Activated CD4-positive, alpha-beta memory T cell treated with anti-CD3 and anti-CD28 coated beads, Interleukin-2, amount 10 ng/mL, durations not matched to agents 7 days and 5 days (primary cell): ENCODE results near the gene USP34. TPM values are rescaled to one million over a fixed set of nuclear protein-coding genes. Genes with fewer than 3 reads are reported as not detected.
"Not testable (repeated sequence)": the region's sequence is repeated elsewhere in the genome, so short reads cannot be mapped to it uniquely, and the experiment has no call there.

Source experiments
- CTCF ChIA-PET: fragments of 350-600 bp; sonication (Branson Sonifier 250); formaldehyde crosslinking; loops from one replicate; lab custom pipeline; 2021; ENCODE audit warnings: antibody characterized with exemption, inconsistent platforms; lab: Charles Lee
- POLR2A ChIA-PET: fragments of 350-600 bp; sonication (Branson Sonifier 250); formaldehyde crosslinking; loops from one replicate; lab custom pipeline; 2021; ENCODE audit warnings: antibody characterized with exemption; lab: Charles Lee
- DNase-seq: peaks from one replicate; pipeline ENCODE4 v3.0.0-alpha.2; 2020
- H3K27ac Mint-ChIP-seq: one replicate; pipeline ENCODE4 v1.8.0; 2021; ENCODE audit warnings: mild to moderate bottlenecking, mixed read lengths
- H3K27me3 Mint-ChIP-seq: one replicate; pipeline ENCODE4 v1.8.0; 2021; ENCODE audit warnings: mixed read lengths
- H3K36me3 Mint-ChIP-seq: one replicate; pipeline ENCODE4 v1.8.0; 2021; ENCODE audit warnings: low read depth, mixed read lengths
- H3K4me1 Mint-ChIP-seq: one replicate; pipeline ENCODE4 v1.8.0; 2021; ENCODE audit warnings: mixed read lengths
- H3K4me3 Mint-ChIP-seq: one replicate; pipeline ENCODE4 v1.8.0; 2021; ENCODE audit warnings: mild to moderate bottlenecking, mixed read lengths
- H3K9me3 Mint-ChIP-seq: one replicate; pipeline ENCODE4 v1.8.0; 2021; ENCODE audit warnings: mixed read lengths
- total RNA-seq, 2 experiments: library from RNA; stranded (reverse); gene quantifications; one replicate each; pipeline ENCODE4 v1.2.3, GENCODE V29; 2021

The USP34 gene
- total RNA-seq, 2 experiments from 2014 or later: 77.5 to 79.4 TPM

GRCh38 chr2:61416871-61417645, 53.8 kb downstream of the USP34 start:
- H3K36me3 Mint-ChIP-seq: peaks cover 4% of the 10 kb centered on the region

GRCh38 chr2:61415265-61415664, 55.6 kb downstream of the USP34 start:
- Mint-ChIP-seq H3K4me3 (no peak overlapping the region), H3K36me3 (peaks cover 4% of the 10 kb centered on the region), H3K27ac (no peak overlapping the region), H3K4me1 (peaks cover 33% of the 10 kb centered on the region), H3K27me3 (no peaks in the 10 kb centered on the region), H3K9me3 (no peaks in the 10 kb centered on the region)
- ChIA-PET POLR2A (no interaction called here), CTCF (interaction anchor here (0.8 to 4.6 kb wide), 2 partner anchors 12 to 44 kb away, joined by 3 to 22 read pairs; no protein-coding TSS in a partner anchor)
- no peak for DNase-seq

More at GRCh38 chr2:61416871-61417645, 53.8 kb downstream of the USP34 start:
- no peaks in the 10 kb centered on the region for H3K27me3 Mint-ChIP-seq
- no peak for DNase-seq
- ChIA-PET CTCF (interaction anchor here (4.6 kb wide), 1 partner anchor 10 kb away, joined by 22 read pairs; no protein-coding TSS in a partner anchor), POLR2A (interaction anchor here (0.8 kb wide), 1 partner anchor 9 kb away, joined by 3 read pairs; no protein-coding TSS in a partner anchor)
- peaks cover 27% of the 10 kb centered on the region for H3K4me1 Mint-ChIP-seq
- H3K9me3 Mint-ChIP-seq: no peaks in the 10 kb centered on the region
- H3K27ac Mint-ChIP-seq: no peak overlapping the region
- no peak overlapping the region for H3K4me3 Mint-ChIP-seq

- ChIA-PET POLR2A (no interaction called here), CTCF (no interaction called here)
- H3K27me3 Mint-ChIP-seq: no peaks in the 10 kb centered on the region
- H3K4me3 Mint-ChIP-seq: no peak overlapping the region
- DNase-seq: no peak
- peaks cover 4% of the 10 kb centered on the region for H3K36me3 Mint-ChIP-seq
- H3K4me1 Mint-ChIP-seq: peaks cover 34% of the 10 kb centered on the region
- no peak overlapping the region for H3K27ac Mint-ChIP-seq
- H3K9me3 Mint-ChIP-seq: no peaks in the 10 kb centered on the region
These were observed 56.2 kb downstream of the USP34 start for GRCh38 chr2:61414674-61415073.

- no peak for DNase-seq
- H3K36me3 Mint-ChIP-seq: peaks cover 4% of the 10 kb centered on the region
- H3K4me1 Mint-ChIP-seq: peaks cover 22% of the 10 kb centered on the region
- no peaks in the 10 kb centered on the region for H3K27me3 Mint-ChIP-seq
- H3K9me3 Mint-ChIP-seq: no peaks in the 10 kb centered on the region
- ChIA-PET CTCF (interaction anchor here (0.6 to 2.1 kb wide), 7 partner anchors 9 to 320 kb away, joined by 3 to 15 read pairs (median 3); no protein-coding TSS in a partner anchor), POLR2A (no interaction called here)
- no peak overlapping the region for H3K27ac Mint-ChIP-seq
- no peak overlapping the region for H3K4me3 Mint-ChIP-seq
These were observed 59.8 kb downstream of the USP34 start for GRCh38 chr2:61411109-61411508.

GRCh38 chr2:61410185-61410584, 60.7 kb downstream of the USP34 start:
- no peak for DNase-seq
- H3K4me1 Mint-ChIP-seq: peaks cover 21% of the 10 kb centered on the region
- ChIA-PET POLR2A (no interaction called here), CTCF (interaction anchor here (1.2 to 2.1 kb wide), 2 partner anchors 10 to 16 kb away, joined by 4 to 15 read pairs; no protein-coding TSS in a partner anchor)
- H3K27ac Mint-ChIP-seq: no peak overlapping the region
- no peaks in the 10 kb centered on the region for H3K9me3 Mint-ChIP-seq
- peaks cover 4% of the 10 kb centered on the region for H3K36me3 Mint-ChIP-seq
- no peaks in the 10 kb centered on the region for H3K27me3 Mint-ChIP-seq
- H3K4me3 Mint-ChIP-seq: no peak overlapping the region

- H3K4me1 Mint-ChIP-seq: peaks cover 8% of the 10 kb centered on the region
- ChIA-PET POLR2A (interaction anchor here (0.6 kb wide), 1 partner anchor 77 kb away, joined by 3 read pairs; no protein-coding TSS in a partner anchor), CTCF (interaction anchor here (1.2 to 1.5 kb wide), 2 partner anchors 20 to 265 kb away, joined by 3 read pairs; no protein-coding TSS in a partner anchor)
- peaks cover 5% of the 10 kb centered on the region for H3K36me3 Mint-ChIP-seq
- no peak overlapping the region for H3K4me3 Mint-ChIP-seq
- H3K9me3 Mint-ChIP-seq: no peaks in the 10 kb centered on the region
- no peak for DNase-seq
- H3K27me3 Mint-ChIP-seq: no peaks in the 10 kb centered on the region
- no peak overlapping the region for H3K27ac Mint-ChIP-seq
These were observed 65.1 kb downstream of the USP34 start for GRCh38 chr2:61405813-61406212.

GRCh38 chr2:61404438-61404837, 66.4 kb downstream of the USP34 start:
- ChIA-PET POLR2A (interaction anchor here (1.0 kb wide), 1 partner anchor 18 kb away, joined by 3 read pairs; no protein-coding TSS in a partner anchor), CTCF (interaction anchor here (0.5 kb wide), 1 partner anchor 78 kb away, joined by 4 read pairs; no protein-coding TSS in a partner anchor)
- Mint-ChIP-seq H3K36me3 (peaks cover 5% of the 10 kb centered on the region), H3K4me1 (no peaks in the 10 kb centered on the region), H3K27ac (no peak overlapping the region), H3K9me3 (no peaks in the 10 kb centered on the region), H3K27me3 (no peaks in the 10 kb centered on the region), H3K4me3 (no peak overlapping the region)
- no peak for DNase-seq

GRCh38 chr2:61398413-61398812, 72.5 kb downstream of the USP34 start:
- H3K27me3 Mint-ChIP-seq: no peaks in the 10 kb centered on the region
- DNase-seq: no peak
- CTCF ChIA-PET: interaction anchor here (0.9 to 1.8 kb wide), 3 partner anchors 20 to 28 kb away, joined by 4 to 7 read pairs (median 5); no protein-coding TSS in a partner anchor
- POLR2A ChIA-PET: no interaction called here
- H3K9me3 Mint-ChIP-seq: no peaks in the 10 kb centered on the region
- no peaks in the 10 kb centered on the region for H3K4me1 Mint-ChIP-seq
- H3K27ac Mint-ChIP-seq: no peak overlapping the region
- no peak overlapping the region for H3K4me3 Mint-ChIP-seq
- H3K36me3 Mint-ChIP-seq: peaks cover 3% of the 10 kb centered on the region

GRCh38 chr2:61396005-61396404, 74.9 kb downstream of the USP34 start:
- Mint-ChIP-seq H3K27ac (no peak overlapping the region), H3K4me1 (no peaks in the 10 kb centered on the region), H3K4me3 (no peak overlapping the region), H3K36me3 (peaks cover 5% of the 10 kb centered on the region), H3K27me3 (no peaks in the 10 kb centered on the region), H3K9me3 (no peaks in the 10 kb centered on the region)
- DNase-seq: no peak
- ChIA-PET POLR2A (no interaction called here), CTCF (interaction anchor here (0.7 kb wide), 1 partner anchor 228 kb away, joined by 3 read pairs; no protein-coding TSS in a partner anchor)

GRCh38 chr2:61387588-61387987, 83.3 kb downstream of the USP34 start:
- CTCF ChIA-PET, H3K27ac Mint-ChIP-seq, H3K9me3 Mint-ChIP-seq, DNase-seq, H3K4me3 Mint-ChIP-seq, H3K27me3 Mint-ChIP-seq, H3K4me1 Mint-ChIP-seq: not testable (repeated sequence)
- POLR2A ChIA-PET: interaction anchor here (0.7 kb wide), 1 partner anchor 123 kb away, joined by 3 read pairs; no protein-coding TSS in a partner anchor
- peaks cover 15% of the 10 kb centered on the region for H3K36me3 Mint-ChIP-seq

GRCh38 chr2:61380882-61381197, 90.0 kb downstream of the USP34 start:
- DNase-seq, POLR2A ChIA-PET, H3K27ac Mint-ChIP-seq, H3K9me3 Mint-ChIP-seq, H3K27me3 Mint-ChIP-seq, H3K4me3 Mint-ChIP-seq, H3K4me1 Mint-ChIP-seq, CTCF ChIA-PET: not testable (repeated sequence)
- peaks cover 62% of the 10 kb centered on the region for H3K36me3 Mint-ChIP-seq

- Mint-ChIP-seq H3K36me3 (peaks cover 64% of the 10 kb centered on the region), H3K27ac (no peak overlapping the region), H3K27me3 (no peaks in the 10 kb centered on the region), H3K4me3 (no peak overlapping the region), H3K9me3 (no peaks in the 10 kb centered on the region), H3K4me1 (no peaks in the 10 kb centered on the region)
- CTCF ChIA-PET: no interaction called here
- POLR2A ChIA-PET: no interaction called here
- DNase-seq: no peak
These were observed 90.6 kb downstream of the USP34 start for GRCh38 chr2:61380056-61380881.

- H3K27me3 Mint-ChIP-seq: no peaks in the 10 kb centered on the region
- POLR2A ChIA-PET: no interaction called here
- no peak overlapping the region for H3K27ac Mint-ChIP-seq
- H3K4me3 Mint-ChIP-seq: no peak overlapping the region
- CTCF ChIA-PET: no interaction called here
- no peak for DNase-seq
- no peaks in the 10 kb centered on the region for H3K4me1 Mint-ChIP-seq
- peaks cover 67% of the 10 kb centered on the region for H3K36me3 Mint-ChIP-seq
- H3K9me3 Mint-ChIP-seq: no peaks in the 10 kb centered on the region
These were observed 91.4 kb downstream of the USP34 start for GRCh38 chr2:61379521-61379920.
